NCI-H526 treated with DMSO at 0.1 percent for 48 hours (cell line): ENCODE measurements around the gene SLC6A1.

ENCODE experiments used
- DNase-seq: peaks from one replicate; lab custom pipeline; 2025; lab: John Stamatoyannopoulos, UW

The SLC6A1 gene

DNA sequence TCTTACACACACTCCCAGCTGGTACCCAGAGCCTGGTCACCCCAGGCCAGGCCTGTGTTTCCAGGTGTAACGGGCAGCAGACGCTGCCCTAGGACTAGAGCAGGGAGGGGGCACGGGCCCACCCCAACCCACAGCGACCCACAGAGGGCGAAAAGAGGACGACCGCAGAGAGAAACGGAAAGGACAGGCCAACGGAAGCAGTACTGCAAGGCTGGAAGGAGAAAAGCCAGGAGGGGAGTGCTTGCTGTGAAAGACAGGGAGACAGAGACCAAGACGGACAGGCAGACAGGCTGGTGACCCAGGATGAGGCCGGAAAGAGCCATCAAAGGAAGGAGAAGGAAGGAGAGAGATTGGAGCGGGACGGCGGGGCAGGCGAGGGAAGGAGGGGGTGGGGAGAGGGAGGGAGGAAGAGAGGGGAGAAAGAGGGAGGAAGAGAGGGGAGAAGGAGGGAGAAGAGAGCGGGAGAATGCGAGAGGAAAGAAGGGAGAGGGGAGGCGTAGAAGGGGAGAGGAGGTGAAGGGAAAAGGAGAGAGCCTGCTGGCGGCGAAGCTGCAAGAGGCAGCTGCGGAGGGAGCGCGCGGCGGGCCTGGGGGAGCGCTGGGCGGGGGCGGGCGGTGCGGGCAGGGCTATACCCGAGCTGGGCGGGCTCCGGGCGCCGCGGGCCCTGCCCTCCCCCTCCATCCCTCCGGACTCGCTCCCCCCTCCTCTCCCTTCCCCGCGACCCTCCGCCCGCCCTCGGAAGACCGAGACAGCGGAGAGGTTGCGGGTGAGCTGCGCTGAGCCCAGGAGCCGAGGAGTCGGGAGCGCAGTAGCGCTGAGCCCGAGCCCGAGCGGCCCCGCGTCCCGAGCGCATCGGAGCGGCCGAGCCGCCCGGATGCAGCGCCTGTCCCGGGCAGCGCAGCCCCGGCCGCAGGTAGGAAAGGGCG, at the start of gene SLC6A1:
SLC6A1 (plus strand) TSS at position 732 of the 926 bp plus-strand sequence. CDS start 24,464 bp downstream, outside the sequence.
- no peak for DNase-seq

DNA sequence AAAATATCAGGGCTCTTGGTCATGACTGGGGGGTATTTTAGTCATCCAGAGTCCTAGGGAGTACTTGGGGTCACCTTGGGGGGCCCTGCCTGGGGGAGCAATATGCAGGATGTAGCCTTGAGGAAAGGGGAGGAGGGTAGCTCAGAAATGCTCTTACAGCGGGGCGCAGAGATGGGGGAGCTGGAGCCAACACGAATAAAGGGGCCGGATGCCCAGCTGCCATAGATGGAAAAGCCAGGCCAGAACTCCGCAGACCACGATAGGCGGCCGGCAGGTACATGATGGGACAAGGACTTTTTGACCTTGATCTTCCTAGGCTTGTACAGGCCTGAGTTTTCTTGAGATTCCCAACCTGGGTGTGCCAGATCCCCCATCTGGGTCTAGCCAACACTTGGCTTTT, 47.7 kb upstream of the SLC6A1 start:
- DNase-seq = no peak

DNA sequence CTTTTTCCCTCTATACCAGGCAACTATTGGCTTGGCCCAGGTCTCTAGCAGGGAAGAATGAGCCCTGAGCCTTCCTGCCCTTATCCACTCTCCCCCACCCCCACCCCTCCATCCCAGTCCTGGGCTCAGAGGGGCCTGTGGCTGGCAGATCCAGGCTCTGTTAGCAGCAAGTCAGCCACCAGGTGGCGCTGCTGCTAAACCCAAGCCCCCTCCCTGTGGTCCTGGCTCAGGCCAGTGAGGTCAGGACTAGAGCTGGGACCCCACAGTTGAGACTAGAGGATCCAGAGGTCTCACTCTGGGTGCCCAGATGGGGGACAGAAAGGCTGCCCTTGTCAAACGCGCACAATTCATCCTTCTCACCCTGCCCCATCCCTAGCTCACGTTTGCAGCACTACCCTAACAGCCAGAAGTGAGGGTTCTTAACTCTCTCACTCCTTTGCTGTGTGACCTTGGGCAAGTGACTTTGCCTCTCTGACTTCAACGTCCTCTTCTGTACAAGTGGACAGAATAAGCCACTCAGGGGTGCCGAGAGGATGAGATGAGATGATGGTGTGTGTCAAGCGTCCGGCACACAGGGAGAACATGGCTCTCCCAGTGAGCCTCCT, 46.8 kb upstream of the SLC6A1 start:
- DNase-seq = peak; percentile 5

DNA sequence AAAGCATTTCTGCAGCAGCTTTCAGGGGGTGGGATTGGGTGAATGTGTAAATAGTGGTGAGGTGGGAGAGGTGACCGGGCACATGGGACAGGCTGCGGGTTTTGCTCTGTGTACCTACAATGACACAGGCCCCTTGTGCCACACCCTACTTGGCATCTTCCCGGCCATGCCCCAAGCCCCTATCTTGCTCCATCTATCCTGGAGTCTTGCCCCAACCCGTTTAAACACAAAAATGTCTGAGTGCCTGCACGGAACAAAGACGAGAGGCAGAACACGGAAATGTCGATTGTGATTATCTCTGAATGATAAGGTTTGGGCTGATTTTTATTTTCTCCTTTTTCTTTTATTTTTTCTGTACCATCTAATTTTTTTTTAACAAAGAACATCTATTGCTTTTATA, 46.0 kb upstream of the SLC6A1 start:
- DNase-seq = no peak

DNA sequence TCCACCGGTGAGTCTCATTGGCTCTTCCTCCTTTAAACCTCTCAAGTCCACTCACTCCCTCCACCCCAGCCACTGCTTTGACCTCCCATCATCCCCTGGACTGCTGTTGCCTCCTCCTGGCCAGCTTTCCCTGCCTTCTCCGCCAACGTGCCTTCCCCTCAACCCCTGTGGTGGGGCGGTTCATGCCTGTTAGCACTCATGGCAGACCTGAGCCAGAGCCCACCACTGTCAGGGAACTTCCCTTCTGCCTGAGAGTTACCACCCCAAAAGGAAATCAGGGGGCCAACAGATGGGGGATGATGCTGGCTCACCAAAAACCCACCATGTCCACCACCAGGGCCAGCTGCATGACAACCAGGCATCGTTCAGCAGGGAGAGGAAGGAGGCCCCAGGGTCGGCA, 44.2 kb upstream of the SLC6A1 start:
- no peak for DNase-seq

DNA sequence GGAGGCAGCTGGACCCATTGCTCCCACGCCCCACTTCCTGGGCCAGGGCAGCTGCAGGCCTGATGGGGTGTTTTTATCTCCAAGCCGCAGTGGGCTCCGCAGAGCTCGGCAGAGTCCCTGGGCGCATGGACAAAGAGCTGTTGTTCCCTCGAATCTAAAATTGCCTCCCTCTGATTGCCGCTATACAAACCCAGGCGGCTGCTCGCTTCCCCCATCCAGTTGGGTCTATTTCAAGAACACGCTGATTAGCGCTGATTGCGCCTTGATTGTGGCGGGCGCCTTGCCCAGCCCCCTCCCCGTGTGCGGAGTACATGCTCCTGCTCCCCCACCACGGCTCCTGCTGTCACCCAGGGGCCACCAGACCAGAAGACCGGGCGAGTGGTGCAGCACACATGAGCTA, 43.4 kb upstream of the SLC6A1 start:
- DNase-seq = no peak

DNA sequence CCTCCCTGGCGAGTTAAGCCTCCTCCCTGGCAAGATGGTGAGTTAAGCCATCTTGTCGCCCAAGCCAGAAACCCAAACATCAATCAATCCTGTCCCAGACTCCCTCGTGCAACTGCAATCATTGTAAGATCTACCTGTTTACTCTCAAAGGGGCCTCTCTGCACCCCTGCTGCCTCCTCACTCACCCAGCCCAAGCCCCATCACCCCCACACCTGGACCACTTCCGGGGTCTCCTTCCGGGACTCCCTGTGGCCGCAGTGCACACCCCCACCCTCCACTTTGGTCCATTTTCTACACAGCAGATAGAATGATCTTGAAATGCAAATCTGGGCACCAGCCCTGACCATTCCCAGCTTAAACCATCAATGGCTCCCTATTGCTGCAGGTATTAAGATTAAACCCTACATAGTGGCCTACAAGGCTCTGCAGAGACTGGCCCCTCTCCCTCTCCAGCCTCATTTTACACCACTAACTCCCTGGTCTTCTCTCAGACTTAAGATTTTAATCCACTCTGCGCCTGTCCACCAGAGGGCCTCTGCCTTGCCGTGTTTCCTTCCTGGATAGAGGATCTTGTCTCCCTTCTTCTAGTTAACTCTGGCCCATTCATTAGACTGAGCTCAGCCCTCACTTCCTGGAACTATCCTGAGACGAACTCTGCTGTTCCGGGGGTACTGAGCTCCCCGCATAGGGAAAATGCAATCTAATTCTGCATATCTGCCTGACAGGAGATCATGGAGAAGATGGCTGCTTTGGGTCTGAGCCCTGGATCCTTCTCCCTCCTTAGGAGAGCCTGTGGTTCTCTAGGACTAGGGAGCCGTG, 41.9 kb upstream of the SLC6A1 start:
- no peak for DNase-seq

DNA sequence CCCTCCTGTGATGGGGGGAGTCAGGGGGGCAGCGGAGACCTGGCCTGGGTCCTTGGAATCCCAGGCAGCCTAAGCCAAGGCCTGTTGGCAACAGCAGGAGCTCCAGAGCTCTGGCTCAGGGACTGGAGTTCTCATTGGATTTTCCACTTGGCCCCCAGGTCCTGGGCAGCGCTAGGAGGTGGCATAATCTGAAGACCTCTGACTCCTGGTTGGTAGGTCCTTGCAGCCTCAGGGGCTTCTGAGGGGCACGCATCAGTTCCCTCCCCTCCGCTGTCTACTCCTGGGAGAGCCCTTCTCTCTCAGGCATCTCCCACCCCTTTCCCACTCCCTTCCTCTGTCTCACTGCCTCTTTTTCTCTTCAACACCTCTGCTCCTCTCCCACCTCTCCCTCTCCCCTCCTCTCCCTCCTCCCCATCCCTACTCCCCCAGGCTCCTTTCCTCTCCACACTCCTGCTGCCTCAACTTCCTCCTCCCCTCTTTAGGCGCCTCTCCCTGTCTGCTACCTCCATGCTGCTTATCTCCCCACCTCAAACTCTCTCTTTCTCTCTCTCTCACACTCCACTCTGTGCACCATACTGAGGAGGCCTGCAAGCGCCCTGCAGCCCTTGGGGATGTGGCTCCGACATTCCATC, 41.1 kb upstream of the SLC6A1 start:
- DNase-seq = no peak

DNA sequence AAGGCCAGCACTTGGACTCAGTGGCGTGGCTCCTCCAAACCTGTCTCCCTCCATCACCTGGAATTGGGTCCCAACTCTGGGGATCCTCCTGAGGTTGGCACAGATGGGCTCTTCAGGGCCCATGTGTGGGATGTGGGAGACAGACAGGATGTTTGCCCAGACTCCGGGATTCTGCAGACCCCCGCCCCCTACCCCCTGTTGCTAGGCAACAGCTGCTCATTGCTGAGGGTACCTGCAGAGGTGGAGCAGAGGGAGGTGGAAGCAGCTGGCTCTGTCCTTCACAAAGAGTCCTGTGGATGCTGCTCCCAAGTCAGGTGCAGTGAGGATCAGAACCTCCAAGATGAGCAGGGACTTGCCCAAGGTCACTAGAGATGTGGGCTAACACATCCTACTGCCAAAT, 40.0 kb upstream of the SLC6A1 start:
- DNase-seq = no peak

DNA sequence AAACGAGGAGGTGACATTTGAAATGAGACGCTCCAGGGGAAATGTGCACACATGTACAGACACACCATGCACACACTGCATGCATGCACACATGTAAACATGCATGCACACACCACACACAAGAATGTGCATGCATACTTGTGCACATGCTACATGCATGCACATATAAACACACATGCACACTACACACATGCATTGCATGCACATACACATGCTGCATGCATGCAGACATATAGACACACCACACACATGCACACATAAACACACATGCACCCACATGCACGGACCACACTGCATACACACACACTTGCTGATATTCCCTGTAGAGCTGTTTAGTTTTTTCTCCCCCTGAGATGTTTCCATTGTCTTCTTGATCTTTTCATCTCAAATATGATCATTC, 37.8 kb upstream of the SLC6A1 start:
- no peak for DNase-seq

DNA sequence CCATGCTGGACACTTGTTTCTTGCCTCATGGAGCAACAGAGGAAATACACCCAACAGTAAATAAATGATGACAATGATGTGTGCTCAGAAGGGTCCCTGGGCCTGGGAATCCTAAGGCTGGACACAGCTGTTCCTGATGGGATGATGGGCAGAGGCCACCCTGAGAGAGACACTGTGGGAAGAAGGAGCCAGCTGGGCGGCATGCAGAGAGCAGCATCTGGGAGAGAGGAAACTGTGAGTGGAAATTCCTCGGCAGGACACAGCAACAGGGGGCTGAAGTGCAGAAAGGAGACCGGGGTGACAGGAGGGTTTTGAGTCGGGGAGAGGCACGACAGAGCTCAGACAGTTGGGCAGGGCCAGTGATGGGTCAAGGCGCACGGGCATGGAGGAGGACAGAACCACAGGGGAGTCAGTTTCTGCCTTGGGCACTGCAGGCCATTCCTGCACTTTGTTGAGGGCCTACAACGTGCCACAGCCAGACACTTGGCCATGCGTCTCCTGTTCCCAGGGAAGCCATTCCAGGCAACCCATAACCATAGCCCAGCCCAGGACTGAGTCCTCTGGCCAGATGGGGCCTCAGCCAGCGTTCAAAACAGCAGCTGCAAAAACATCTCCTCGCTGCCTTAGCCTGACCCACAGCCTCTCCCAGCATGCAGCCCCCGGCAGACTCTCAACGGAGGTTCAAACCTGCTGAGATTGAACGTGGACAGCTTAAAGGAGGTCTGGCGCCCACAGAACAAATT, 36.7 kb upstream of the SLC6A1 start:
- DNase-seq = no peak

DNA sequence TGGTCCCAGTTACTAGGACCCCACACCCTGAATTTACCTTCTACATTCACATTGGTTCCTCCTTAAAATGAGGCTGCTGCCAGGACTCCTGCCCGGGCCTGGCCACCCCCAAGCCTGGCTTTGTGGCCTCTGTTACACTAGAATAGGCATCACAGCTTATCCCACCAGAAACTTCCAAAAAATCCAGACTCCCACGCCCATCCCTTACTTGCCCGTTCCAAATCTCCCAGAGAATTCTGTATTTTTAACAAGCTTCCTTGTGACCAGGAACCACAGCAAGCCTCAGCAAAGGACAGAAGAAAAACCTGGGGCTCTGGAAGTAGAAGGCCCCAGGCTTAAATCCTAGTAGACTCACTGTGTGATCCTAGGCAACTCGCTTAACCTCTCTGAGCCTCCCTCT, 36.0 kb upstream of the SLC6A1 start:
- DNase-seq = no peak

DNA sequence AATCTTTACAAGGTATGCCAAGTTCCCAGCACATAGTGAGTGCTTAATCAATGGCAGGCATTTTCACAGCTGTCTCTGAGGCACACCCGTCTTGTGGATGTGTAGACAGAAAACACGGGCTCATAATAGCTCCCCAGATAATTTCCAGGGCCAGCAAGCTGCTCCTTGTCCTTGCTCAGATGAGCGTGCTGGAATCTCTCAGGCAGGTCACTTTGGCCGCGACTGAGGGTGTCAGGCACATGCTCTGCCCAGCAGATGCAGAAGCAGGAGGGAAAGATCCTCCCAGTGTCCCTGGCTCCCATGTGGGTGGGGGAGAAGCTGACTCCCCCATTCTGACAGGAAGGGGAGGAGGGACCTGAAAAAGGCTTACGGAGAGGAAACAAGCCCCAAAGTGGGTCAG, 35.6 kb upstream of the SLC6A1 start:
- no peak for DNase-seq

DNA sequence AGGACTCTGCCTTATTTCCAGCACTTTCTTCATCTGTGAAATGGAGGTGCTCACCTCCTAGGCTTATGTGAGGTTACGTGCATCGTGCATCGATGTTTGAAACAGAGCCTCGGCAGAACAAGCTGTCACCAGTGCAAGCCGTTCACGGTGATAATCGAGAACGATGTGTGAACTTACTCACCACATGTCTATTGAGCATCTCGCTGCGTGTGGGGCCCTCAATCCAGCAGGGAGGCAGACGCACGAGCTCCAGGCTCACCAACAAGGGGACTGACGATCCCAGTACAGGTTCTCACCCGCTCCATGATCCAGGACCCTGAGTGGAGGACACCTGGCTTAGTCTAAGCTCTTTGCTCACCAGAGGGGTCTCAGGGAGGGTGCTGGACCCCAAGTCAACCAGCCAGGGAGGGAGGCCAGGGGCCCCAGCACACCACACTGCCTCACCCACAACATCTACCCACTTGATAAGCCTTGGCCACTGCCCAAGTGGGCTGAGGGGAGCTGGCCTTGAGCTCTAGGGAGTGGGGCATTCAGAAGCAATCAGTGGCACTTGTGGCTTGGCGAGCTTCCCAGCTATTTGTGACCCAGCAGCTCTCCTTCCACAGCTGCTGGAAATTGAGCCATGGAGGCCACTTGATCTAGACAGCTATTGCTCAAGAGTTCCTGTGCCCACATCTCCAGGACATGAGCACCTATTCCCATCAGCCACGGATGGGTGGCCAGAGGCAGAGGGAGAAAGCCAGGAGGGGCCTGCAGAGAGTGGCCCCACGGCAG, 34.4 kb upstream of the SLC6A1 start:
- DNase-seq = no peak

DNA sequence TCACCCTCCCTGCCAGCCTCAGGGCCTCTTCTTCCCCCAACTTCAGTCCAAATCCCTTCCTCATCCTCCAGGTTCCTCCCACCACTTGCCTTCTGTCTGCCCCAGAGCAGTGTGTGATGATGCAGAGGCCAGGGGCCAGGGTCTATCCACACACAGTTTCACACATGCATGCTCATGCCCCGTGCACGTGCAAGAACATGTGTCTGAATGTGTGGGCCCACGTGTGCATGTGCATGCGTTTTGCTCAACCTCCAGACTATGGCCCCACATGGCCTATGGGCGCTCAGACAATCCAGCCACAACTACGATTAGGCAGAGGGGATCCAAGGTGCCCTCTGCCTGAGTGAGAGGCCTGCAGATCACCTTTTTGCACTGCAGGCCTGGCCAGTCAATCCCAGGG, 32.3 kb upstream of the SLC6A1 start:
- no peak for DNase-seq

DNA sequence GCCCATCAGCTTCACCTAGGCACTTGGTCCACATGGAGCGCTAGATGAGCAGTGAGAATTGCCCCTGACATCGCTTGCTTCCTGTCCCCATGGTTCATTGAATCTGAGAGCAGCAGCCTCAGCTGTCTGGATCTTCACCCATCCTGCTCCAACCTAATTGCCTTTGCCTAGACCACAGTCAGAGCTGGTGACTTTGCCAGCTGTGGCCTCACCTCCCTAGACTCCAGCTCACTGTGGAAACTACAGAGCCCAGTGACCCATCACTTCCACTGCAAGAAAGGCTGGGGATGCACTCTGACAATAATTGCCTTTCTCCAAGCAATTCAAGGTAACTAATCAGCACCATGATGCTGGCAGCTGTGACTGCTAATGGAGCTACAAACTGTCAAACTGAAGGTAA, 30.6 kb upstream of the SLC6A1 start:
- no peak for DNase-seq

DNA sequence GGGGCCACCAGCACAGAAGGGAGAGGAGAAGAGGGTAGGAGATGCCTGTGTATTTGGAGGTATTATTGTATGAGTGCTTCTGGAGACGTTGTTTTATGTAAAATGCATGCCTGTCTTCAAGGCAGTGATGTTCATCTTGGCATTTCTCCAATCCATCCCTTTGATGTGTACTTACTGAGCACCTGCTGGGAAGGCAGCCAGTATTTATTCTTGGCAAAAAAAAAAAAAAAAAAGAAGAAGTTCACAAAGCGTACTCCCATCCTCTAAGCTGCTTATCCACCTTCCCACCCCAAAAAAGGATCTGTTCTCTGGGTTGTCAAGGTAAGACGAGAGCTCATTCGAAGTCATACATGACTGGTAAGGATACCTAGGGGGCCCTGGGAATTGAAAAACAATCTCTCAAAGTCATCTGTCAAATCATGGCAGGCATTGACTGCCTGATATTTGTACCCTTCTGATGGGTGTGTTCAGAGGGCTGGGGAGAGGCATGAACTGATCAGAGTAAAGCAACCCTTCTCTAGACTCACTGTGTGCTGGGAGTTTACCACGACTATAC, 30.0 kb upstream of the SLC6A1 start:
- DNase-seq = no peak

DNA sequence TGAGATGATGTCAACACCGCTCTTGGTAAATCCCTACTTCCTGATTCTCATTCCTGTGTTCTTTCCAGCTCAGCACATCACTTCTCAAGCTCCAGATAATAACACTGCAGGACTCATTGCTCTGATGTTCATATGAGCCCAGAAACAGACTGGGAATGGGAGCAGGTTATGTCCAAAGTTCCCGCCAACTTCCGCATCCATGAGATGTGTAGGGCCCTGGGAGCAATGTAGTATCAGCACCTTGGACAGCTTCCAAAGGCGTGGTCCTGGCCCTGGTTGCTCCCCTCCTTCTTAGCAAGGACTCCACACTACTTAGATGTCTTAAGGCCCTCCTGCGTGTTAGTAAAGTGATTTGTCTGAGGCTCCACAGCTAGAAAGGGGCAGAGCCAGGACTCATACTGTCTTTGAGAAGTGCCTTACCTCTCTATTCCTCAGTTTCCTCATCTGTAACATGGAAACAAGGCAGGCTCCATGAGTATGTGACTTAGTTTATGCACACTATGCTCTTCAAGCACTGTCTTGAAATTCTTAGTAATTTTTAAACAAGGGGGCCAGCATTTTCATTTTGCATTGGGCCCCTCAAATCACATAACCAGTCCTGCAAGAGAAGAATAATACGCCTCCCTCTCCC, 27.9 kb upstream of the SLC6A1 start:
- no peak for DNase-seq

DNA sequence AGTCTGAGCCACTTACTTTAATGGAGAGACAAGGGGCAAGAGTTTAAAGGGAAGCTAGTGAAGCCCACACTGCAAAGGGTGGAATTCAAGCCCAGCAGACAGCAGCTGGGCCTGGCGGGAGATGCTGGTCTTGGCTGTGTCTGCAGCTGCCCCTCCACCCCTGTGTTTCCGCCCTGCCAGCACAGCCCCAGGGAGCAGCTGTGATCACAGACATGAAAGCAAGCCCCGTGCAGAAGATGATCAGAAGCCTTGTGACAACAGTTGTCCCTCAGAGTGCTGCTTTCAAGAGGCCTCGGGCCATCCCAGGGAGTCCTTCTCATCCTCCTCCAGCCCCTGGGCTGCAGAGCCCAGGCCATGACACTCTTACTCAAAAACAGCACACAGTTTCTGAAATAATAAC, 24.1 kb upstream of the SLC6A1 start:
- no peak for DNase-seq
